ENCODE data around the gene LCN6.

Gene LCN6

GRCh38 chr9:136726631-136727191, 21.6 kb downstream of the LCN6 start:
- peak in 1 of 3 donors; percentile 34 for DNase-seq (ENCODE audit: low read depth in 2 of 3, low spot score in 1 of 3)

- no peak for DNase-seq (ENCODE audit: low read depth in 2 of 3, low spot score in 1 of 3)
These were observed 22.2 kb downstream of the LCN6 start for GRCh38 chr9:136726118-136726517.

- no peak for DNase-seq (ENCODE audit: low read depth in 2 of 3, low spot score in 1 of 3)
These were observed 22.7 kb downstream of the LCN6 start for GRCh38 chr9:136725612-136726011.

GRCh38 chr9:136724772-136725171, 23.6 kb downstream of the LCN6 start:
- no peak for DNase-seq (ENCODE audit: low read depth in 2 of 3, low spot score in 1 of 3)

- no peak for DNase-seq (ENCODE audit: low read depth in 2 of 3, low spot score in 1 of 3)
These were observed 24.3 kb downstream of the LCN6 start for GRCh38 chr9:136723989-136724388.

GRCh38 chr9:136723362-136723976, 24.9 kb downstream of the LCN6 start:
- DNase-seq (ENCODE audit: low read depth in 2 of 3, low spot score in 1 of 3) = no peak

- DNase-seq (ENCODE audit: low read depth in 2 of 3, low spot score in 1 of 3) = no peak
These were observed 25.4 kb downstream of the LCN6 start for GRCh38 chr9:136722969-136723356.

GRCh38 chr9:136722093-136722968, 26.0 kb downstream of the LCN6 start:
- no peak for DNase-seq (ENCODE audit: low read depth in 2 of 3, low spot score in 1 of 3)

GRCh38 chr9:136721339-136722092, 26.8 kb downstream of the LCN6 start:
- DNase-seq (ENCODE audit: low read depth in 2 of 3, low spot score in 1 of 3) = no peak

- DNase-seq (ENCODE audit: low read depth in 2 of 3, low spot score in 1 of 3) = no peak
These were observed 27.4 kb downstream of the LCN6 start for GRCh38 chr9:136720898-136721338.

GRCh38 chr9:136720251-136720897, 28.0 kb downstream of the LCN6 start:
- no peak for DNase-seq (ENCODE audit: low read depth in 2 of 3, low spot score in 1 of 3)

GRCh38 chr9:136719195-136719880, 29.0 kb downstream of the LCN6 start:
- no peak for DNase-seq (ENCODE audit: low read depth in 2 of 3, low spot score in 1 of 3)

- no peak for DNase-seq (ENCODE audit: low read depth in 2 of 3, low spot score in 1 of 3)
These were observed 29.8 kb downstream of the LCN6 start for GRCh38 chr9:136718345-136719194.

- DNase-seq (ENCODE audit: low read depth in 2 of 3, low spot score in 1 of 3) = no peak
These were observed 30.9 kb downstream of the LCN6 start for GRCh38 chr9:136717399-136717798.

- DNase-seq (ENCODE audit: low read depth in 2 of 3, low spot score in 1 of 3) = no peak
These were observed 33.4 kb downstream of the LCN6 start for GRCh38 chr9:136714893-136715274.

GRCh38 chr9:136714096-136714892, 34.0 kb downstream of the LCN6 start:
- no peak for DNase-seq (ENCODE audit: low read depth in 2 of 3, low spot score in 1 of 3)

GRCh38 chr9:136713550-136713949, 34.8 kb downstream of the LCN6 start:
- DNase-seq (ENCODE audit: low read depth in 2 of 3, low spot score in 1 of 3) = no peak

GRCh38 chr9:136712690-136713544, 35.4 kb downstream of the LCN6 start:
- DNase-seq (ENCODE audit: low read depth in 2 of 3, low spot score in 1 of 3) = no peak

Measured in stimulated activated CD4-positive, alpha-beta T cell treated with anti-CD3 and anti-CD28 coated beads, Interleukin-12 subunit alpha, Interleukin-12 subunit beta, amount 100 ng/mL, for 48 hours (primary cell).